Measurements from ENCODE around the gene LRP11. TPM values are rescaled to one million over a fixed set of nuclear protein-coding genes. Genes with fewer than 3 reads are reported as not detected.
"Not testable (repeated sequence)": the region's sequence is repeated elsewhere in the genome, so short reads cannot be mapped to it uniquely, and the experiment has no call there.

The LRP11 gene
- total RNA-seq, 2 experiments from 2014 or later: 1.9 TPM

DNA sequence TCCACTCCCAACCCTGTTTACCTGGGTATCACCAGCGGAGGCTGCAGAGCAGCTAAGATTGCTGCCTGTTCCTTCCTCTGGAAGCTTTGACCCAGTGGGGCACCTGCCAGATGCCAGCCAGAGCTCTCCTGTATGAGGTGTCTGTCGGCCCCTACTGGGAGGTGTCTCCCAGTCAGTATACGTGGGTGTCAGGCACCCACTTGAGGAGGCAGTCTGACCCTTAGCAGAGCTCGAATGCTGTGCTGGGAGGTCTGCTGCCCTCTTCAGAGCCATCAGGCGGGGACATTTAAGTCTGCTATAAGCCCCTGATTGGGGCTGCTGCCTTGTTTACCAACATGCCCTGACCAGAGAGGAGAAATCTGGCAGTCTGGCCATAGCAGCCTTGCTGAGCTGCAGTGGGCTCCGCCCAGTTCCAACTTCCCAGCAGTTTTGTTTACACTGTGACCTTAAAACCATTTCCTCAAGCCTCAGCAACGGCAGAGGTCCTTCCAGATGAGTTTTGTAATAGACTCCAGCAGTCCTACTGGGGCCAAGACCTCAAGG is 31.0 kb upstream of the LRP11 start:
- ChIA-PET POLR2A (no interaction called here), CTCF (interaction anchor here (1.4 kb wide), 1 partner anchor 9 kb away, joined by 4 read pairs; no protein-coding TSS in a partner anchor)
- Mint-ChIP-seq H3K36me3 (ENCODE audit: low read depth) (no peaks in the 10 kb centered on the region), H3K27ac (no peak overlapping the region), H3K4me1 (ENCODE audit: low read depth) (peaks cover 12% of the 10 kb centered on the region), H3K27me3 (peaks cover 7% of the 10 kb centered on the region), H3K4me3 (no peak overlapping the region), H3K9me3 (no peaks in the 10 kb centered on the region)
- no peak for DNase-seq
- TF ChIP-seq, protein P1, sequence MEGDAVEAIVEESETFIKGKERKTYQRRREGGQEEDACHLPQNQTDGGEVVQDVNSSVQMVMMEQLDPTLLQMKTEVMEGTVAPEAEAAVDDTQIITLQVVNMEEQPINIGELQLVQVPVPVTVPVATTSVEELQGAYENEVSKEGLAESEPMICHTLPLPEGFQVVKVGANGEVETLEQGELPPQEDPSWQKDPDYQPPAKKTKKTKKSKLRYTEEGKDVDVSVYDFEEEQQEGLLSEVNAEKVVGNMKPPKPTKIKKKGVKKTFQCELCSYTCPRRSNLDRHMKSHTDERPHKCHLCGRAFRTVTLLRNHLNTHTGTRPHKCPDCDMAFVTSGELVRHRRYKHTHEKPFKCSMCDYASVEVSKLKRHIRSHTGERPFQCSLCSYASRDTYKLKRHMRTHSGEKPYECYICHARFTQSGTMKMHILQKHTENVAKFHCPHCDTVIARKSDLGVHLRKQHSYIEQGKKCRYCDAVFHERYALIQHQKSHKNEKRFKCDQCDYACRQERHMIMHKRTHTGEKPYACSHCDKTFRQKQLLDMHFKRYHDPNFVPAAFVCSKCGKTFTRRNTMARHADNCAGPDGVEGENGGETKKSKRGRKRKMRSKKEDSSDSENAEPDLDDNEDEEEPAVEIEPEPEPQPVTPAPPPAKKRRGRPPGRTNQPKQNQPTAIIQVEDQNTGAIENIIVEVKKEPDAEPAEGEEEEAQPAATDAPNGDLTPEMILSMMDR (IDR thresholded peaks at IDR 0.05): no peak
- ATAC-seq: no peak
- intact Hi-C loops (cut with micrococcal nuclease): no loop called here

DNA sequence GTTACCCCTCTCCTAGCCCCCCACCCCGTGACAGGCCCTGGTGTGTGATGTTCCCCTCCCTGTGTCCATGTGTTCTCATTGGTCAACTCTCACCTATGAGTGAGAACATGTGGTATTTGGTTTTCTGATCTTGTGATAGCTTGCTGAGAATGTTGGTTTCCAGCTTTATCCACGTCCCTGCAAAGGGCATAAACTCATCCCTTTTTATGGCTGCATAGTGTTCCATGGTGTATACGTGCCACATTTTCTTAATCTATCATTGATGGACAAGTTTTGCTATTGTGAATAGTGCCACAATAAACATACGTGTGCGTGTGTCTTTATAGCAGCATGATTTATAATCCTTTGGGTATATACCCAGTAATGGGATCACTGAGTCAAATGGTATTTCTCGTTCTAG is 27.7 kb upstream of the LRP11 start:
- H3K27ac Mint-ChIP-seq; CTCF ChIA-PET; H3K9me3 Mint-ChIP-seq; H3K4me3 Mint-ChIP-seq; DNase-seq; H3K36me3 Mint-ChIP-seq (ENCODE audit: low read depth); POLR2A ChIA-PET; H3K27me3 Mint-ChIP-seq; ATAC-seq; intact Hi-C loops (cut with micrococcal nuclease): not testable (repeated sequence)
- H3K4me1 Mint-ChIP-seq (ENCODE audit: low read depth): peaks cover 12% of the 10 kb centered on the region

DNA sequence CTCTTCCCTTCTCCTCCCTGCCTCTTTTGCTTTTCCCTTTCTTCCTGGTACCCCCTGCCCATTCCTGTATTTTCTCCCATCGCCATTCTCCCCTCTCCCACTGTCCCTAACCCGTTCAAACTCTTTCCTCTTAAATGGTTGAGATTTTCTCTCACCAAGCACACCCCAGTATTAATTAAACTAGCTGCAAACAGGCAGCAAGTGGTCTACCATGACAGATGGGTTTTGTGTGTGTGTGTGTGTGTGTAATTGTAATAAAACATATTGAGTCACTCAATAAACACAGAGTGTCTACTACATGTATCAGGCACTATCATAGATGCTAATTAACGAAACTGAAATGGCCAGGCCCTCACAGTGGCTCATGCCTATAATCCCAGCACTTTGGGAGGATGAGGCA is 27.1 kb upstream of the LRP11 start:
- ChIA-PET POLR2A (no interaction called here), CTCF (no interaction called here)
- H3K4me1 Mint-ChIP-seq (ENCODE audit: low read depth): peaks cover 7% of the 10 kb centered on the region
- no peak overlapping the region for H3K4me3 Mint-ChIP-seq
- H3K36me3 Mint-ChIP-seq (ENCODE audit: low read depth): no peaks in the 10 kb centered on the region
- TF ChIP-seq, protein P1 (IDR thresholded peaks at IDR 0.05): no peak
- intact Hi-C loops (cut with micrococcal nuclease): no loop called here
- DNase-seq (no peak), ATAC-seq (no peak)
- no peaks in the 10 kb centered on the region for H3K9me3 Mint-ChIP-seq
- peaks cover 8% of the 10 kb centered on the region for H3K27me3 Mint-ChIP-seq
- H3K27ac Mint-ChIP-seq: no peak overlapping the region

DNA sequence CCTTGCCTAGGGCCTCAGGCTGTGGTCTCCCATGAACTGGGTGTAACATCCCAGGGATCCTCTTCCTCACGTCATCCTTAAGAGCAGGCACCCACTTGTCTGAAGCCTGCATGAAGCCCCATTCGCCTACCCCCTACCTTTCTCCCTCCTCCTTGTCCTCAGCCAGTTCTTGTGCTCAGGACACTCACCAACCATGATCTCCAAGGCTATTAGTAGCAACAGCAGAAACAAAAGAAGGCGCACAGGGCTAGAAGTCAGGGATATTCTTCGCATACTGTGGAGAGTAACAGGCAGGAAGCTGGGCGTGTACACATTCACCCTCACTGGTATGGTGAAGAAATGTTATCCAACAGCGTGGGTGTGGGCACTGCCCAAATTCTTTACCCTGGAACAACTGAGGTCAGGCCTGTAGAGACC is 26.5 kb upstream of the LRP11 start:
- TF ChIP-seq, protein P1 (IDR thresholded peaks at IDR 0.05): no peak
- peaks cover 1% of the 10 kb centered on the region for H3K4me1 Mint-ChIP-seq (ENCODE audit: low read depth)
- no peak for ATAC-seq
- intact Hi-C loops (cut with micrococcal nuclease): no loop called here
- no peaks in the 10 kb centered on the region for H3K9me3 Mint-ChIP-seq
- no peak overlapping the region for H3K4me3 Mint-ChIP-seq
- CTCF ChIA-PET: no interaction called here
- peaks cover 8% of the 10 kb centered on the region for H3K27me3 Mint-ChIP-seq
- POLR2A ChIA-PET: no interaction called here
- H3K27ac Mint-ChIP-seq: no peak overlapping the region
- no peak for DNase-seq
- H3K36me3 Mint-ChIP-seq (ENCODE audit: low read depth): no peaks in the 10 kb centered on the region

DNA sequence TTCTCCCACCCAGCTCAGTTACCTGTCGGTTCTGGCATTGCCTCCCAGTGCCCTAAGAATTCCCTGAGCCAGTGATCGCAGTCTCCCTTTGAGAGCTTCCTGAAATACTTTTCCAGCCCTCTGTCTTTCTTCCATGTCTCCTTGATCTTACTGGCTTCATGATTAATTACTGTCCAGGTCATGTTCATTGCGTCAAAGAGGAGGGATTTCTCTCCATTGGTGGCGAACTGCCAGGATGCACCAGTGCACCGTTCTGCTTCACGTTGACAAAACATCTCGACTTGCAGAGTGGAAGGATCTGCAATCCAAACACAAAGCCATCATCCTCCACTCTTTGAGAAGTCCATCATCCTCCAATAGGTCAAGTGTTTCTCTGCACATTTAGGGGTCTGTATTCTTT is 25.2 kb upstream of the LRP11 start:
- ChIA-PET CTCF (interaction anchor here (1.0 kb wide), 1 partner anchor 48 kb away, joined by 4 read pairs; no protein-coding TSS in a partner anchor), POLR2A (no interaction called here)
- Mint-ChIP-seq H3K4me1 (ENCODE audit: low read depth) (no peaks in the 10 kb centered on the region), H3K27me3 (peaks cover 9% of the 10 kb centered on the region), H3K36me3 (ENCODE audit: low read depth) (no peaks in the 10 kb centered on the region), H3K9me3 (no peaks in the 10 kb centered on the region), H3K4me3 (no peak overlapping the region), H3K27ac (no peak overlapping the region)
- intact Hi-C loops (cut with micrococcal nuclease): no loop called here
- TF ChIP-seq, protein P1 (IDR thresholded peaks at IDR 0.05): no peak
- ATAC-seq (no peak), DNase-seq (no peak)
